MM.1S (cell line): ENCODE results near the gene C9orf153.

Experiments used
- DNase-seq: peaks from one replicate; pipeline ENCODE4 v3.0.0-alpha.2; 2015
- H2AFZ ChIP-seq: fragments of 300-600 bp; sonication (generic); 2 replicates; pipeline ENCODE4 v1.6.0; 2016; ENCODE audit warnings: antibody characterized with exemption, low read length
- H3F3A ChIP-seq: fragments of 300-600 bp; sonication (generic); 2 replicates; pipeline ENCODE4 v1.6.1; 2016; ENCODE audit warnings: mild to moderate bottlenecking, antibody characterized with exemption, low read length, moderate library complexity, mixed read lengths; ENCODE audit not compliant: insufficient read depth
- H3K27ac ChIP-seq: fragments of 300-600 bp; sonication (generic); 2 replicates; pipeline ENCODE4 v1.5.1; 2016; ENCODE audit warnings: mild to moderate bottlenecking, low read length
- H3K27me3 ChIP-seq: fragments of 300-600 bp; sonication (generic); replicated peaks from 2 replicates; pipeline ENCODE4 v1.6.0; 2016; ENCODE audit warnings: low read length; ENCODE audit not compliant: insufficient read depth
- H3K36me3 ChIP-seq: fragments of 300-600 bp; sonication (generic); replicated peaks from 2 replicates; pipeline ENCODE4 v1.6.1; 2016; ENCODE audit warnings: mild to moderate bottlenecking, low read length, mixed read lengths; ENCODE audit not compliant: insufficient read depth
- H3K4me1 ChIP-seq: fragments of 300-600 bp; sonication (generic); 2 replicates; pipeline ENCODE4 v1.6.1; 2016; ENCODE audit warnings: low read length, mixed read lengths
- H3K4me2 ChIP-seq: fragments of 300-600 bp; sonication (generic); 2 replicates; pipeline ENCODE4 v1.6.0; 2016; ENCODE audit warnings: low read depth, low read length
- H3K4me3 ChIP-seq: fragments of 300-600 bp; sonication (generic); 2 replicates; pipeline ENCODE4 v1.5.1; 2016; ENCODE audit warnings: low read length, mixed read lengths
- H3K79me2 ChIP-seq: fragments of 300-600 bp; sonication (generic); 2 replicates; pipeline ENCODE4 v1.6.1; 2016; ENCODE audit warnings: mixed run types, low read length, mixed read lengths
- H3K9ac ChIP-seq: fragments of 300-600 bp; sonication (generic); 2 replicates; pipeline ENCODE4 v1.6.1; 2016; ENCODE audit warnings: low read length, mixed read lengths
- H3K9me2 ChIP-seq: fragments of 300-600 bp; sonication (generic); replicated peaks from 2 replicates; pipeline ENCODE4 v1.6.1; 2016; ENCODE audit warnings: mild to moderate bottlenecking, low read length, mixed read lengths; ENCODE audit not compliant: insufficient read depth
- H3K9me3 ChIP-seq: fragments of 300-600 bp; sonication (generic); replicated peaks from 2 replicates; pipeline ENCODE4 v1.6.1; 2016; ENCODE audit warnings: mild to moderate bottlenecking, low read length, mixed read lengths; ENCODE audit not compliant: insufficient read depth
- H4K20me1 ChIP-seq: fragments of 300-600 bp; sonication (generic); 2 replicates; pipeline ENCODE4 v1.6.1; 2016; ENCODE audit warnings: mild to moderate bottlenecking, low read length, moderate library complexity, mixed read lengths; ENCODE audit not compliant: insufficient read depth
- CTCF ChIP-seq: fragments of 300-600 bp; sonication (generic); IDR thresholded peaks from 2 replicates; pipeline ENCODE4 v1.5.1; 2016; ENCODE audit warnings: antibody characterized with exemption, low read length, mixed read lengths
- EZH2 ChIP-seq: fragments of 300-600 bp; sonication (generic); optimal IDR thresholded peaks from 2 replicates; pipeline ENCODE3; 2017; ENCODE audit warnings: low read depth, mild to moderate bottlenecking, antibody characterized with exemption, low read length, mixed read lengths
- EZH2phosphoT487 ChIP-seq: fragments of 300-600 bp; sonication (generic); IDR thresholded peaks from 2 replicates; pipeline ENCODE4 v1.6.1; 2018; ENCODE audit warnings: antibody characterized with exemption, low read length

C9orf153 gene

GRCh38 chr9:86230858-86231257, 28.6 kb downstream of the C9orf153 start:
- H3F3A ChIP-seq = no peaks in the 10 kb centered on the region
- no peaks in the 10 kb centered on the region for H3K79me2 ChIP-seq
- no peak overlapping the region for H3K4me2 ChIP-seq
- TF ChIP-seq EZH2 = no peak
- no peaks in the 10 kb centered on the region for H4K20me1 ChIP-seq
- no peak overlapping the region for H3K4me3 ChIP-seq
- no peak overlapping the region for H3K27ac ChIP-seq
- H3K27me3 ChIP-seq = no peaks in the 10 kb centered on the region
- H3K9ac ChIP-seq = no peak overlapping the region
- H3K36me3 ChIP-seq = no peaks in the 10 kb centered on the region
- no peaks in the 10 kb centered on the region for H3K9me2 ChIP-seq
- no peak for DNase-seq
- H2AFZ ChIP-seq = no peak overlapping the region
- no peaks in the 10 kb centered on the region for H3K9me3 ChIP-seq
- no peaks in the 10 kb centered on the region for H3K4me1 ChIP-seq

GRCh38 chr9:86222667-86223066, 36.8 kb downstream of the C9orf153 start:
- H3K9me3 ChIP-seq = no peaks in the 10 kb centered on the region
- H3K27me3 ChIP-seq = no peaks in the 10 kb centered on the region
- H3K9me2 ChIP-seq = no peaks in the 10 kb centered on the region
- TF ChIP-seq EZH2phosphoT487 (no peak), CTCF (no peak), EZH2 (no peak)
- H3K27ac ChIP-seq = no peak overlapping the region
- no peak overlapping the region for H3K4me3 ChIP-seq
- no peaks in the 10 kb centered on the region for H4K20me1 ChIP-seq
- H2AFZ ChIP-seq = no peak overlapping the region
- no peaks in the 10 kb centered on the region for H3K4me1 ChIP-seq
- no peak overlapping the region for H3K9ac ChIP-seq
- H3F3A ChIP-seq = no peaks in the 10 kb centered on the region
- no peaks in the 10 kb centered on the region for H3K79me2 ChIP-seq
- no peak overlapping the region for H3K4me2 ChIP-seq
- H3K36me3 ChIP-seq = no peaks in the 10 kb centered on the region
- DNase-seq = no peak

GRCh38 chr9:86219606-86220005, 39.9 kb downstream of the C9orf153 start:
- Histone ChIP-seq H3K27ac (no peak overlapping the region), H3K4me3 (no peak overlapping the region), H3F3A (no peaks in the 10 kb centered on the region), H3K9ac (no peak overlapping the region), H3K4me2 (no peak overlapping the region), H3K9me2 (no peaks in the 10 kb centered on the region), H3K36me3 (no peaks in the 10 kb centered on the region), H3K79me2 (no peaks in the 10 kb centered on the region), H4K20me1 (no peaks in the 10 kb centered on the region), H3K9me3 (no peaks in the 10 kb centered on the region), H3K27me3 (no peaks in the 10 kb centered on the region), H3K4me1 (no peaks in the 10 kb centered on the region), H2AFZ (no peak overlapping the region)
- no peak for DNase-seq
- TF ChIP-seq EZH2 = no peak
- TF ChIP-seq CTCF = no peak
- no peak for TF ChIP-seq EZH2phosphoT487

- H3F3A ChIP-seq = no peaks in the 10 kb centered on the region
- TF ChIP-seq EZH2 (no peak), CTCF (no peak), EZH2phosphoT487 (no peak)
- no peaks in the 10 kb centered on the region for H3K4me1 ChIP-seq
- no peak overlapping the region for H2AFZ ChIP-seq
- H3K9me2 ChIP-seq = no peaks in the 10 kb centered on the region
- no peaks in the 10 kb centered on the region for H3K9me3 ChIP-seq
- no peaks in the 10 kb centered on the region for H3K27me3 ChIP-seq
- DNase-seq = no peak
- H3K79me2 ChIP-seq = no peaks in the 10 kb centered on the region
- no peaks in the 10 kb centered on the region for H4K20me1 ChIP-seq
- H3K4me3 ChIP-seq = no peak overlapping the region
- H3K9ac ChIP-seq = no peak overlapping the region
- H3K36me3 ChIP-seq = no peaks in the 10 kb centered on the region
- no peak overlapping the region for H3K27ac ChIP-seq
- H3K4me2 ChIP-seq = no peak overlapping the region
Observed at GRCh38 chr9:86217076-86217755, 42.2 kb downstream of the C9orf153 start.
